Upper lobe of right lung (tissue), 1 donor: ENCODE results near the gene SKI. TPM values are rescaled to one million over a fixed set of nuclear protein-coding genes. Genes with fewer than 3 reads are reported as not detected.

Experiments used
- ATAC-seq: fragments of 200-7000 bp; cut with Tn5 transposase; one replicate; pipeline ENCODE4 v1.9.1; 2020; ENCODE audit warnings: mild to moderate bottlenecking, moderate library complexity
- DNase-seq: peaks from one replicate; pipeline ENCODE4 v3.0.0-alpha.2; 2020
- H3K27ac ChIP-seq: fragments of 200-600 bp; one replicate; pipeline ENCODE4 v1.8.0; 2022
- H3K27me3 ChIP-seq: fragments of 200-600 bp; one replicate; pipeline ENCODE4 v1.8.0; 2022; ENCODE audit warnings: mild to moderate bottlenecking
- H3K36me3 ChIP-seq: fragments of 200-600 bp; one replicate; pipeline ENCODE4 v1.8.0; 2022
- H3K4me1 ChIP-seq: fragments of 200-600 bp; one replicate; pipeline ENCODE4 v1.8.0; 2022
- H3K4me3 ChIP-seq: fragments of 200-600 bp; one replicate; pipeline ENCODE4 v1.8.0; 2022; ENCODE audit warnings: mild to moderate bottlenecking
- H3K9me3 ChIP-seq: fragments of 200-600 bp; one replicate; pipeline ENCODE4 v1.8.0; 2022
- intact Hi-C: fragments of 100-400 bp; cut with DNase I; formaldehyde crosslinking; loops from one replicate; pipeline ENCODE4 v1.11.0; 2022
- total RNA-seq: library from RNA; stranded (reverse); fragmentation: NEBNext Ultra II Directional; extraction: Animal tissue kit (Norgen Biotek cat#: 25700); gene quantifications from one replicate; pipeline ENCODE4 v1.2.1, GENCODE V29; 2021
- TF ChIP-seq, protein P1 (sequence below): fragments of 200-600 bp; IDR thresholded peaks from one replicate; pipeline ENCODE4 v1.8.0; 2022; ENCODE audit warnings: antibody characterized with exemption
- donor health status: DM: no; HTN: yes; CAD: no; lungs with severe emphysema.

SKI gene
- total RNA-seq, 1 donor from 2014 or later: 89.6 TPM

DNA sequence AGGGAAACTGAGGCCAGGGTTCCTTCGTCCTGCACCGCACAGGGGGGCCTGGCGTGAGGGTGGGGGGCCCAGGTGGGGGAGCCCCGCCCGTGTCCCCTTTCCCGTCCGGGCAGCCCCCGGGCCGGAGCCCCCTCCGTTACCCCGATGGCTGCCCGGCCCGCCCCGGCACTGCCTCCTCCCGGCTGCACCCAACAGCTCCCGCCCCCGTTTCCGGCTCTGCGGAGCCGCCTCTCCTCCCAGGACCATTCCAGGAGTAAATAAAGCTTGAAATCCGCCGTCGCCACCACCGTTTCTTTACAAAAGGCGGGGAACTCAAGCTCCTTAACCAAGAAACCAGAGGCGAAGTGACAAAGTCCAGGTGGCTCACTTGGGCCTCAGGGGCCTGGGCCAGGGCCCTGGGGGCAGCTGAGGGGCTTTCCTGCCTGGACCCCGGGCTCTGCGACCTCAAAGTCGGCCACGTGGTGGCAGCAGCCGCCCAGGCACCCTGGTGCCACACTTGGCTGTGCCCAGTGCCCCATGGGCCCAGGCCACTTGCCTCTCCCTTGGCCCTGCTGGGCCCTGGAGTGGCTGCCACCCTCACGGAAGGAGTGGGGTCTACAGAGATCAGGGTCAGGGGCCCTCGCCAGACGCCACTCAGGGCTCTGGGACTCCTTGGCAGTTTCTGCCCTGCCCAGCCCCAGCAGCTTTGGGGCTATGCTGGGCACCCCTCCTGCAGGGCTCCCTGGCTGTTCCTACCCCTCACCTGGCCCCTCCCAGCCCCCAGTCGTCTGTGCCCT lies 33.0 kb upstream of the SKI start:
- ATAC-seq (peak; percentile 79), DNase-seq (peak; percentile 96)
- Histone ChIP-seq H3K9me3 (no peaks in the 10 kb centered on the region), H3K4me1 (peaks cover 46% of the 10 kb centered on the region), H3K27ac (peak overlapping the region; percentile 87), H3K27me3 (no peaks in the 10 kb centered on the region), H3K36me3 (no peaks in the 10 kb centered on the region), H3K4me3 (peak overlapping the region; percentile 80)
- intact Hi-C loops: loop anchor here (5.0 to 10.0 kb wide), 2 partner anchors 120 to 187 kb away; no protein-coding TSS in a partner anchor
- TF ChIP-seq, protein P1, sequence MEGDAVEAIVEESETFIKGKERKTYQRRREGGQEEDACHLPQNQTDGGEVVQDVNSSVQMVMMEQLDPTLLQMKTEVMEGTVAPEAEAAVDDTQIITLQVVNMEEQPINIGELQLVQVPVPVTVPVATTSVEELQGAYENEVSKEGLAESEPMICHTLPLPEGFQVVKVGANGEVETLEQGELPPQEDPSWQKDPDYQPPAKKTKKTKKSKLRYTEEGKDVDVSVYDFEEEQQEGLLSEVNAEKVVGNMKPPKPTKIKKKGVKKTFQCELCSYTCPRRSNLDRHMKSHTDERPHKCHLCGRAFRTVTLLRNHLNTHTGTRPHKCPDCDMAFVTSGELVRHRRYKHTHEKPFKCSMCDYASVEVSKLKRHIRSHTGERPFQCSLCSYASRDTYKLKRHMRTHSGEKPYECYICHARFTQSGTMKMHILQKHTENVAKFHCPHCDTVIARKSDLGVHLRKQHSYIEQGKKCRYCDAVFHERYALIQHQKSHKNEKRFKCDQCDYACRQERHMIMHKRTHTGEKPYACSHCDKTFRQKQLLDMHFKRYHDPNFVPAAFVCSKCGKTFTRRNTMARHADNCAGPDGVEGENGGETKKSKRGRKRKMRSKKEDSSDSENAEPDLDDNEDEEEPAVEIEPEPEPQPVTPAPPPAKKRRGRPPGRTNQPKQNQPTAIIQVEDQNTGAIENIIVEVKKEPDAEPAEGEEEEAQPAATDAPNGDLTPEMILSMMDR: peak; percentile 93

DNA sequence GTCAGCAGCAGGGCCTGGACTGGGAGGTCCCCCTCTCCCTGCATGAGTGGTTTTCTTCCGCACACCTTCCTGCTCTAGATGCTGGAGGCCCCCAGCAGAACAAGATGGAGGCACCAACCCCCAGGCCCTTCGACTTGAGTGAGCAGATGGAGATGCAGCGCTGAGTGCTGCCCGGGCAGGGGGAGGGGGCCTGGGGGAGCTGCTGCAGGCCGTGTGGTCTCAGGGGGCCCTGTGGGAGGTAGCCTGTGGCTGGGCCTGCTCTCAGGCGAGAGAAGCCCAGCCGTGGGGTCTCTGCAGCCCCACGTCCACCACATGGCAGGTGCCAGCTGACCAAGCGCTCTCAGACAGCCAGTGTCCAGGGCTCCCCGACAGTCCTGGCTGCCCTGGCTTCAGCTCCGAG lies 32.3 kb upstream of the SKI start:
- Histone ChIP-seq H3K4me3 (no peak overlapping the region), H3K4me1 (peaks cover 39% of the 10 kb centered on the region)

GRCh38 chr1:2196901-2197638 lies 31.0 kb upstream of the SKI start:
- Histone ChIP-seq H3K4me3 (no peak overlapping the region), H3K36me3 (no peaks in the 10 kb centered on the region), H3K4me1 (peaks cover 29% of the 10 kb centered on the region), H3K9me3 (no peaks in the 10 kb centered on the region), H3K27ac (peak overlapping the region; percentile 30), H3K27me3 (no peaks in the 10 kb centered on the region)
- no peak for DNase-seq
- intact Hi-C loops: loop anchor here (5.0 to 10.0 kb wide), 2 partner anchors 118 to 185 kb away; no protein-coding TSS in a partner anchor
- TF ChIP-seq, protein P1: no peak
- no peak for ATAC-seq

More for the DNA sequence above, 32.3 kb upstream of the SKI start:
- no peak for ATAC-seq
- no peak for DNase-seq
- H3K27me3 ChIP-seq: no peaks in the 10 kb centered on the region
- no peaks in the 10 kb centered on the region for H3K9me3 ChIP-seq
- intact Hi-C loops: loop anchor here (5.0 to 10.0 kb wide), 2 partner anchors 119 to 187 kb away; no protein-coding TSS in a partner anchor
- peak overlapping the region; percentile 87 for H3K27ac ChIP-seq
- TF ChIP-seq, protein P1: no peak
- no peaks in the 10 kb centered on the region for H3K36me3 ChIP-seq

DNA sequence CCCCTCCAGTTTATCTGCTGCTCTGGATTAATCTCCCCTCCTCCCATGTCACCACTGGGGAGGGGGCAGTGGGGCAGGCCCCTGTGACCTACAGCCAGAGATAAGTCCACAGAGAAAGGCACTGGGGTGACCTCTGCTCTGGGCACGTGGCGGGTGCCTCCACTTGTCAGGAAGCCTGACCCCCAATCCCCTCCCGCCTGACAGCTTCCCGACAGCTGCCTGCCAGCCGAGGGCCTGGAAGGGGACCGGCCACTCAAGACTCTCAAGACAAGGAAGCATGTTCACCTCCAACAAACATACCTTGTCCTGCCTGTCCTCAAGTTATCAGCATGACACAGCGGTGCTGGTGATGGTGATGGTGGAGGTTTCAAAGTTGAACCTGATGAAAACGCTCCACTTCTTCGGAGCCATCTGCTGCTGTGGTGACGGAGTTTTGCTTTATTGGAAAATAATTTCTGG lies 30.4 kb upstream of the SKI start:
- Histone ChIP-seq H3K4me1 (peaks cover 23% of the 10 kb centered on the region), H3K27ac (peak overlapping the region; percentile 30), H3K9me3 (no peaks in the 10 kb centered on the region), H3K27me3 (no peaks in the 10 kb centered on the region), H3K36me3 (no peaks in the 10 kb centered on the region), H3K4me3 (no peak overlapping the region)
- intact Hi-C loops: loop anchor here (5.0 to 10.0 kb wide), 2 partner anchors 117 to 185 kb away; no protein-coding TSS in a partner anchor
- DNase-seq (no peak), ATAC-seq (no peak)
- TF ChIP-seq, protein P1: no peak

- Histone ChIP-seq H3K27ac (peak overlapping the region; percentile 67), H3K4me3 (no peak overlapping the region), H3K27me3 (no peaks in the 10 kb centered on the region), H3K36me3 (no peaks in the 10 kb centered on the region), H3K4me1 (peaks cover 18% of the 10 kb centered on the region), H3K9me3 (no peaks in the 10 kb centered on the region)
- TF ChIP-seq, protein P1: no peak
- intact Hi-C loops: loop anchor here (5.0 to 10.0 kb wide), 2 partner anchors 116 to 184 kb away; no protein-coding TSS in a partner anchor
- ATAC-seq (no peak), DNase-seq (no peak)
Measured at GRCh38 chr1:2198571-2198970, 29.5 kb upstream of the SKI start.
